RPMI8226 (cell line): ENCODE measurements around the gene HDHD3.
A peak's percentile ranks its signal among the peaks of the same experiment; 100 is the strongest.

Experiments used
- DNase-seq: peaks from one replicate; pipeline ENCODE4 v3.0.0-alpha.2; 2015

The HDHD3 gene

DNA sequence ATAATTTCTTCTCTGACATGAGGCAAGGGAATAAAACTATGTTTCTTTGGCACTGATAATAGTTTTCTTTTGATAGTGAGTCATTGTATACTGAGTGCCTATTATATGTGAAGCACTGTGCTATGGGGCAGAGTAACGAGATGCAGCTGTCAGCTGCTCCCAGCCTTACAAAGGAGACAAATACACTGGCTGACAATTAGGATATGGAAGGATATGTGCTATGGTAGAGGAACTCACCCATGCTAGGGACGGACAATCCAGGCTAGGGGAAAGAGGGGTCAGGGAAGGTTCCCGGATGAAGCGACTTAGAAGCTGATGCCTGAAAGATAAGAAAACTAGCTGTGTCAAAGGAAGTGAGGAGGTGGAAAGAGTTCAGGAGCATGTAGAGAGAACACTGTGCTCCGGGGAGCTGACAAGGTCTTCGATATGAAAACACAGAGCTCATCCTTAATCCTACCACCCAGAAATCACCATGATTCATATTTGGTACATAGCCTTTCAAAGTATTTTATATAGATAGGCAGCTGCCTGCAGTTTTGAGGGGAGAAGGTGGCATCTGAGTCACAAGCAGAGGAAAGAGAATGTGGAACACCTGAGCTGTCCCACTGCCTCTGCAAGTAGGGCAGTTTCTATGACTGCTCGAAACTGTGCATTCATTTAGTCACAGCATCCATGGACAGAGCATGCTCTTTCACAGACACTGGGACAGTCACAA is 15.3 kb downstream of the HDHD3 start:
- no peak for DNase-seq

GRCh38 chr9:113360242-113360842 is 16.4 kb downstream of the HDHD3 start:
- DNase-seq = no peak

GRCh38 chr9:113359385-113359784 is 17.4 kb downstream of the HDHD3 start:
- DNase-seq = no peak

- DNase-seq = no peak
Measured at GRCh38 chr9:113356686-113357292, 20.0 kb downstream of the HDHD3 start.

- DNase-seq = no peak
Measured at GRCh38 chr9:113355040-113355596, 21.7 kb downstream of the HDHD3 start.

- peak; percentile 70 for DNase-seq
Measured at GRCh38 chr9:113352411-113352810, 24.4 kb downstream of the HDHD3 start.

DNA sequence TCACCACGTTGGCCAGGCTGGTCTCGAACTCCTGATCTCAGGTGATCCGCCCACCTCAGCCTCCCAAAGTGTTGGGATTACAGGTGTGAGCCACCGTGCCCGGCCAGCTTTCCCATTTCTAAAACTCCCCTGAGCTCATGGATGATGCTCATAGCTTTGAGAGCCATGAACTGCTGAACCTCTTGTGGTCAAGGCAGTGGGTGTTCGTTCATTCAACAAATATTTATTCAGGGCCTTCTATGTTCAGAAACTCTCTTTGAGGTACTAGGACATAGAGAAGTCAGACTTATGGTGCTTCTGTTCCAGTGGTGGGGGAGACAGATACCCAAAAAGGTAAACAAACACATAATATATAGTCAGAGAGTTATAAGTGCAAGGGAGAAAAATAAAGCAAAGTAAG is 24.8 kb downstream of the HDHD3 start:
- DNase-seq = no peak

DNA sequence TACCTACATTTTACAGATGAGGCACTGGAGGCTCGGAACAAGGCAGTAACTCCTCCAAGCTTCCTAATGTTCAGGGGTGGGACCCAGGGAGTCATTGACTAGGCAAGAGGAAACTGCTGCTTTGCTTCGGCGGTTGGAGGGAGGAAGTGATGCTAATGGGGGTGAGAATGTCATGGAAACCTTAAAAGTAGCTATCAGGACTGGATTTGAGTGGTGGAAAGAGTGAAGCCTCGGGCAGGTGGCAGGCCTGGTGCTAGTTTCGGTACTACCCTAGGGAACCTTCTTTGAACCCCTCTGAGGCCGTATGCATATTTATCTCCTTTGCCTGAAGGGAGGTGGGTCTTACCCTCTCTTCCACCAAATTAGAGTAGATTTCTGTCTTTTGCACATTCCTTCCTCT is 25.8 kb downstream of the HDHD3 start:
- peak; percentile 60 for DNase-seq

DNA sequence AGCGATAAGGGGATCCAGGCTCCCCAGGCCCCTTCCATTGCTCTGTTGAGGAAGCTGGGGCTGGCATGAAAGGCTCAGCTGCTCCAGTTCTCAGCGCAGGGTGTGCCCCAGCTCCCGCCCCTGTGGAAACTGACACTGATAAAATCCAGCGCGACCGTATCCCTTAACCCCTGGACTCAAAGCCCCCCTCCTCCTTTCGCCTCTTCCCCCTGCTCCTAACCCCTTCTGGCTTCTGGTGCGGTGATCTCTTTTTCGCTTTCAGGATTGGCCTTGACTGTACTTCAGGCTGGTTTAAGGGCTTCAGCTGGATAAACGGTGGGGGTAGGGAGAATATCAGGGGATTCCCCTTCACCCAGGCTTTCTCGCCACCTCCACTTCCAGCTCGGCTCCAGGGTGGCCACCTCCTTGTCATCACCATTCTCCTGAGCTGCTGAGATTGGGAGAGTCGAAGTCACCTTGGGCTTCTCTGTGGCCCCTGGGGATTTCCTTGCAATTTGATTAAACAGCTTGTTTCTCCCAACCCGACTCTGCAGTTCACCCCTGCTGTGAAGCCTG is 26.6 kb downstream of the HDHD3 start:
- peak; percentile 38 for DNase-seq

DNA sequence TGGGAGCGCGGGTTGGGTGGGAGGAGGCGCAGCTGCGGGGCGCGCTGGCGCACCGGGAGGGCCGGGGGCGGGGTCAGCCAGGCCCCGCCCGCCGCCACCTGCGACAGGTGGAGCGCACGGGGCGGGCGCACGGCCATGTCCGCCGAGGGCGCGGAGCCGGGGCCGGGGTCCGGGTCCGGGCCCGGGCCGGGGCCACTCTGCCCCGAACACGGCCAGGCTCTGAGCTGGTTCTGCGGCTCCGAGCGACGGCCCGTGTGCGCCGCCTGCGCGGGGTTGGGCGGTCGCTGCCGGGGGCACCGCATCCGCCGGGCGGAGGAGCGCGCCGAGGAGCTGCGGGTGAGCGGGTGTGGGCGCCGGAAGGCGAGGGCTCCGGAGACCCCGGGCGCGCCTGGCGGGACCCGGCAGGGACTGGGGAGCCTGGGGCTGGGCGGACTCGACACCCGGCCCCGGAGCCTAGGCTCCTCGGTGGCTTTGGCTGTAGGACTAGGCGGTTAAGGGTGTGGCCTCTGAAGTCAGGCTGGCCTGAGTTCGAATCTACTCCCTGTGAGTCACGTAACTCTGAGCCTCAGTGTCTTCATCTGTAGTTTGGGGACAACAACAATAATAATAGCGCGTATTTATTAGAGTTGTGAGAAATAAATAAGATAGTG is 27.2 kb downstream of the HDHD3 start, which contains the start of gene BSPRY:
TSS of gene BSPRY (plus strand) at position 97 of the 650 bp plus-strand sequence. CDS start at position 136, 39 bp downstream.
- DNase-seq = peak; percentile 71

DNA sequence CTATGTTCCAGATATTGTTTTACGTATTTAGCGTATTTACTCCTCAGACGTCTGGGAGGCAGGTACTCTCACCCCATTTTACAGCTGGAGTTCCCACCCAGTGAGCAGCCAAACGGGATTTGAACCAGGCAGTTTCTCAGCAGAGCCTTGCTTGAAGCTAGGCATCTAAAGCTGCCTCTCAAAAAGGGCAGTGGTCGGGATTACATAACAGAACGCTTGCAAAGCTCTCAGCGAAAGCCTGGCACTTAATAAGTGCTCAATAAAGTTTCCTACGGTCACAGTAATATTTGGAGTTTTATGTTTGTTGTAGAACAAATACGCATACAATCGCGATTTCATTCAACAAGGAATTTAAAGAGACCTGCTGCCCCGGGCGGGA is 27.7 kb downstream of the HDHD3 start:
- no peak for DNase-seq

DNA sequence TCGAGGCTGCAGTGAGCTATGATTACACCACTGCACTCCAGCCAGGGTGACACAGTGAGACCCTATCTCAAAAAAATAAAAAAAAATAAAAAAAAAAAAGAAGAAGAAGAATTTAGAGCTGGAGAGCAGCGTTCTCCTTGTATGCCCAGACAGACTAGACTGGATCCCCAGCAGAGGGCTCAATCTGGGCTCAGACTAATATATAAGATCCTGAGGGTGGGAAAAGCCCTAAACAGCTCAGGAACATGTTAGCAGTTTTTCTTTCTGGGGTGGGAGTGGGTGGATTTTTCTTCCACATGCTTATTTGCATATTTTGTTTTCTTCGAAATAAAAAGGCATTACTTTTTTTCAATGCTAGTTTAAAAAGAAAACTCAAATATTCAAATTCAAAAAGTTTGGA is 28.3 kb downstream of the HDHD3 start:
- no peak for DNase-seq

DNA sequence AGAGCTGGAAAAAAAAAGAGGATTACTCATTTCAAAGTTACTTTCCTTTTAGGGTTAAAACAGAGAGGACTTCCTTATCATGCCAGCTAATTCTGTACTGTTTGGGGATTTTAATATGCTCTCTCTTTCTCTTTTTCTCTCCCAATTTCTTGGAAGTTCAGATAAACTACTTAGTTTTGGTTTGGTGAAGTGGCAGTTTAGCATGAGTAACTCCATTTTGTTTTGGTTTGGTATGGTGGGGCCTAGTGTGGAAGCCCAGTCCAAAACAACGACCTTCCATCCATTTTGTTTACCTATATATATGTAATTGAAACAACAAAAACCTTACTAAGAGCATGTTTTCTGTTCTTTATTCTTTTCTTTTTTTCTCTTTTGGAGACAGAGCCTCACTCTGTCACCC is 31.1 kb downstream of the HDHD3 start:
- no peak for DNase-seq

DNA sequence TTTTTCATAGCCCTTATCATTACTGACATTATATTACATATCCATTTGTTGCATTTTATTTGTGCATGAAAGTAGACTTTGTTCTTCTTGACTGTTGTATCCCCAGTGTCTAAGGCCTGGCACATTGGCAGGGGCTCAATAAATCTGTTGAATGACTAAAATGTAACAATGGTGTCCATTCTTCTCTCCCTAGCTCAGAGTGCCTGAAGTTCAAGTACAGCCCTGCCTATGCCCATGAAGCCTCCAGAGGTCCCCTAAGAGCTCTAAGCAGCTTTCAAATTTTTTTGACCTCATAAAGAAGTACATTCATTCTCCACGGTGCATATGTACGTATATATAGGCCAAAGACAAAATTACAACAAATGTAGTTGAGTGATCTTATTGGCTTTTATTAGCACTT is 31.6 kb downstream of the HDHD3 start:
- DNase-seq = no peak

GRCh38 chr9:113343732-113344231 is 33.0 kb downstream of the HDHD3 start:
- peak; percentile 88 for DNase-seq

DNA sequence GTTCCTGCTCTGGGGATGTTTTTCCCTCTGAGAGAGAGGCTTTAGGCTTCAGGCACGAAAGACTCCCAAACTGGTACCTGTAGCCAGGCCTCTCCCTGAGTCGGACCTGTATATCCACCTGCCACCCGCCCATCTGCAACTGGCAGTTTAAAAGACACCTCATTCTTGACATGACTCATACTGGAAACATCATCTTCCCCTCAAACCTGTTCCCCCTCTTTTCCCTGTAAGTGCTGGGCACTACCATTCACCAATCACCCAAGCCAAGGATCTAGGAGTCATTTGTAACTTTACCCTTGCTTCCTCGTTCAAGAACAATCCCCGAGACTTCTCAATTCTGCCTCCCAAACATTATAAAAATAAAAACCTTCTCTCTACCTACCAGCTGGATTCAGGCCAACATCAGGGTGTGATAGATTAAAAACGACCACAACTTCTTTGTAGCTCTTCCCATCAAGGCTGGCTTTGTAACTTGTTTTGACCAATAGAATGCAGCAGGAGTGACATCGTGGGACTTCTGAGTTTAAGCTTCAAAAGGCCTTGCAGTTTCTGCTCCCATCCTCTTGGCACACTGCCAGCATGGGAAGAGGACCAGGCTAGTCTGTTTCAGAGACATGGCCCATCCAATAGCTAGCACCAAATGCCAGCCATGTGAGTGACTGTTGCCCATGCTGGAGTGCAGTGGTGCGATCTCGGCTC is 34.9 kb downstream of the HDHD3 start:
- no peak for DNase-seq

- DNase-seq = peak; percentile 84
Measured at GRCh38 chr9:113340011-113340699, 36.6 kb downstream of the HDHD3 start, which contains the start of gene WDR31. WDR31 (minus strand) TSS chr9:113340275; CDS start chr9:113332022, 8,253 bp downstream.

DNA sequence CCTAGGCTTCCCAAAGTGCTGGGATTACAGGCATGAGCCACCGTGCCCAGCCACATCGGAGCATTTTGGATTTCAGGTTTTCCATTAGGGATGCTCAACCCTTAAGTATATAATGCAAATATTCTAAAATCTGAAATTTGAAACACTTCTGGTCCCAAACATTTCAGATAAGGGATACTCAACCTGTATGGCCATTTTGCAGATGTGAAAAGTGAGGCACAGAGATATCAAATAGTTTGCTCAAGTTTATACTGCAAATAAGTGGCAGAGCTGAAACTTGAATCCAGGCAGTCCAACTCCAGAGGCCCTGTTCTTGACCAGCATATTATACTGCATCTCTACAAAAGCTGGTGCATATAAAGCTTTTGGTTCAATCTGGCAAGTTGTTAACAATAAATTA is 39.1 kb downstream of the HDHD3 start:
- no peak for DNase-seq

GRCh38 chr9:113331780-113332179 is 45.0 kb downstream of the HDHD3 start:
- no peak for DNase-seq

GRCh38 chr9:113328045-113328782 is 48.6 kb downstream of the HDHD3 start:
- DNase-seq = no peak

DNA sequence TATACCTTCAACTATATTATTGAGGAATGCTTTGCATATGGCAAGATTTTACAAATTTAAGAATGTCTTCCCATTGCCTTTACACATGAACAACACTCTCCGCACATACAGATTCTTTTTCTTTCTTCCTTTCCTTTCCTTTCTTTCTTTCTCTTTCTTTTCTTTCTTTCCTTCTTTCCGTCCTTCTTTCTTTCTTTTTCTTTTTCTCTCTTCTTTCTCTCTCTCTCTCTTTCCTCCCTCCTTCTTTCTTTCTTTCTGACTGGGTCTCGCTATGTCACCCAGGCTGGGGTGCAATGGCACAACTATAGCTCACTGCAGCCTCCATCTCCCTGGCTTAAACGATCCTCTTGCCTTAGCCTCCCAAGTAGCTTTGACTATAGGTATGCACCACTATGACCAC is 50.6 kb downstream of the HDHD3 start:
- DNase-seq = no peak
